GM19099 (cell line): ENCODE measurements around the gene PRKAA1.

ENCODE experiments used
- POLR2A ChIP-seq: IDR thresholded peaks from 3 replicates; pipeline ENCODE4 v1.6.1; 2011; ENCODE audit warnings: low read depth; ENCODE audit not compliant: insufficient read length; ENCODE audit errors: extremely low read depth

PRKAA1 gene

GRCh38 chr5:40714001-40714400 lies 84.2 kb downstream of the PRKAA1 start:
- no peak for TF ChIP-seq POLR2A
